ENCODE results near the gene PDGFRB.

PDGFRB gene

GRCh38 chr5:150143350-150144245, 12.0 kb downstream of the PDGFRB start:
- DNase-seq: no peak

GRCh38 chr5:150142959-150143349, 12.7 kb downstream of the PDGFRB start:
- DNase-seq: no peak

DNA sequence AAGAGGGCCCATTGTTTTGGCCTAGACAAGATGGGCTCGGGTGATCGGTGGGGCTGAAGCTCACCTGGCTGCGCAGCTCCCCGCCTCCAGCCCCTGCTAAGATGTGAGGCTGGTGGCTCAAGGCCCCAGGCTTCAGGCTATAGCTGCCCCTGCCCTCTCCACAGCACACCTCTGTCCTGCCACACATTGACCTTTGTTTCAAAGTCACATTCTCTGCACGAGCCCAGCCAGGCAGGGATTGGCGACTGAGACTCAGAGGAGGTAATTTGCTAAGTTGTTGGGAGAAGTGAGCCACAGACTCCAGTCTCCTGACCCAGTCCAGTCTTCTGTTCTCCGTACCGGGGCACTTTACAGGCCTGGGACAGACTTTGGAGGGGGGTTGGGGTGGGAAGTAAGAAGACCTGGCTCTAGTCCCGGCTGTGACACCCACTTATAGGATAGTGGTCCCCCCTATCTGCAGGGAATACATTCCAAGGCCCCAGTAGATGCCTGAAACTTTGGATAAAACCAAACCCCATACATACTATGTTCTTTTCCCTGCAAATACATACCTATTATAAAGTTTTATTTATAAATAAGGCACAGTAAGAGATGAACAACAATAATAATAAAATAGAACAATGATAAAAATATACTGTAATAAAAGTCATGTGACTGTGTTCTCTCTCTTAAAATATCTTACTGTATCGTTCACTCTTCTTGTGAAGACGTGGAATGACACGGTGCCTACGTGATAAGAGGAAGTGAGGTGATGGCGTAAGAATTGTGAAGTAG, 13.3 kb downstream of the PDGFRB start:
- DNase-seq: no peak

DNA sequence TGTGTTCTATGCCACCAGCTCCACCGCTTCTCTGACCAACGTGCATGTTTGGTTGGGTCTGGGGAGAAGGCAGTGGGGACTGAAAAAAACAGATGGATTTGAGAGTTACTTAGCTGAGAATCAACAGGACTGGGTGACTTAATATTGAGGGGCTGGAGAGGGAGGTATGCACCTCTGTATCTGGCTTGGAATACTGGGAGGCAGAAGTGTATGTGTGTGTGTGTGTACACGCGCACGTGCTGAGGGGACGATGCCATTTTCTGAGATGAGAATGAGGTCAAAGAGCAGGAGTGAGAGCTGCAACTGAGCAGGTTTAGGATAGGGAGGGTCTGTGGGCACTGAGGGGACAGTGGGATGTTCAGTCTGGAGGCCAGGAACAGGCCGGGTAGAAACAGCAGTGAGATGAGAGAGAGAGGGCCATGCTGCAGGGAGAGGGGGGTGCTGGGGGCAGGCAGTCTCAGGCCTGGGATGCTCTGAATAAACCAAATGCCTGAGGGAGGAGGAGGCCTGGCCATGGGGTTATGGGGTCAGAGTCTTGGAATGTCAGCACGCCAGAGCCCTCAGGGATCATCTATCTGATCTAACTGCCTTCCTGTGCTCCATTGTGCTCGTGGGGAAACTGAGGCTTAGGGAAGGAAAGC, 14.0 kb downstream of the PDGFRB start:
- DNase-seq: no peak

- DNase-seq: no peak
These were observed 14.8 kb downstream of the PDGFRB start for GRCh38 chr5:150140830-150141229.

GRCh38 chr5:150139334-150139733, 16.3 kb downstream of the PDGFRB start:
- no peak for DNase-seq

GRCh38 chr5:150138551-150139265, 16.9 kb downstream of the PDGFRB start:
- DNase-seq: no peak

- no peak for DNase-seq
These were observed 17.6 kb downstream of the PDGFRB start for GRCh38 chr5:150137997-150138396.

GRCh38 chr5:150137168-150137957, 18.3 kb downstream of the PDGFRB start:
- DNase-seq: no peak

GRCh38 chr5:150136305-150137167, 19.1 kb downstream of the PDGFRB start:
- DNase-seq: no peak

DNA sequence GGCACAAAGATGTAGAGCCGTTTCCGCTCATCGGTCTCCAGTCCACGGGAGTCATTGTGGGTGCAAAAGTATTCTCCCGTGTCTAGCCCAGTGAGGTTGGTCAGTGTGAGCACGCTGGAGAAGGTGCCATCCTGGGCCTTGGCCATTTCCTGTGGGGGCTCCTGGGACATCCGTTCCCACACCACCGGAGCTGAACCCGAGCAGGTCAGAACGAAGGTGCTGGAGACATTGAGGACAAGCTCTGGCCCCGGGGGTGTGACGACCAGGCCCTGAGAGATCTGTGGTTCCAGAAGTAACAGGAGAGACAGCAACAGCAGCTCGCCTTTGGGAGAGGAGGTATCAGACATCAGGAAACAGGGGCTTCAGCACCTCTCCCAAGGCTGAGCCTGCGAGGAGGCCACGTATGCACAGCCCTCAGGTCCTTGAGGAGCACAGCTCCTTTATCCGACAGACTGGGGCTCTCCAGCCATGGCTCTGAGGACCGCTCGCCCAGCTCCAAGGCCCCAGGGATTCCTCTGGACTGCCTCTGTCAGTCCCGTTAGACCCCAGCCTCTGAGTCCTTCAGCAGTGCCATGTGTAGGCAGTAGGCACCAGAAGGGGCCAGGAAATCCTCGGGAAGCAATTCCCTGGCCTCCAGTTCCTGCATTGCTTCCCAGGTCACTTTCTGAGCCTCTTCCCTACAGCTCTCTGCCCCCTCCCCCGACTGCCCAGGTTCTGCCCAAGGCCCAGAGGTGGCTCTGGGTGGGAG, 19.9 kb downstream of the PDGFRB start:
- no peak for DNase-seq

- no peak for DNase-seq
These were observed 21.5 kb downstream of the PDGFRB start for GRCh38 chr5:150134198-150134588.

DNA sequence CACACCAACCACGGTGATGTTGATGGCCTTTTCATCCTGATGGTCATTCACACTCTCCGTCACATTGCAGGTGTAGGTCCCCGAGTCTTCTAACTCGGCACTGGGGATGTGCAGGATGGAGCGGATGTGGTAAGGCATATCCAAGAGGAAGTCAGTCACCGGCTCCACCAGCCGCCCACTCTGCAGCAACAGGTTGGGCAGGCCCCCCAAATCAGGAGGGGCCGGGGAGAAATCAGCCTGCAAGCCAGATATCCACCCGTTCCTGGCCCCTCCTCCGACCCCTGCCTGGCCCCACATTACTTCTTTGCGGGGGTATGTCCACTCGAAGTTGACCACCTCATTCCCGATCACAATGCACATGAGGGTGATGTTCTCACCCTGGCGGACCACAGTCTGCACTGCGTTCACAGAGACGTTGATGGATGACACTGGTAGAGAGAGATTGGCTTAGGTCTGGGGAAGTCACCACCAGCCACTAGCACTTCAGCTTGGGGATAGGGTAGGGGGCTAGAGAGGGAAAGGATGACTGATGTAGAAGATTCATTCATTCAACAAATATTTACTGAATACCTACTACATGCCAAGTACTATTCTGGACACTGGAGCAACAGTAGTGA, 22.0 kb downstream of the PDGFRB start:
- DNase-seq: no peak

GRCh38 chr5:150132740-150133139, 22.9 kb downstream of the PDGFRB start:
- DNase-seq: no peak

DNA sequence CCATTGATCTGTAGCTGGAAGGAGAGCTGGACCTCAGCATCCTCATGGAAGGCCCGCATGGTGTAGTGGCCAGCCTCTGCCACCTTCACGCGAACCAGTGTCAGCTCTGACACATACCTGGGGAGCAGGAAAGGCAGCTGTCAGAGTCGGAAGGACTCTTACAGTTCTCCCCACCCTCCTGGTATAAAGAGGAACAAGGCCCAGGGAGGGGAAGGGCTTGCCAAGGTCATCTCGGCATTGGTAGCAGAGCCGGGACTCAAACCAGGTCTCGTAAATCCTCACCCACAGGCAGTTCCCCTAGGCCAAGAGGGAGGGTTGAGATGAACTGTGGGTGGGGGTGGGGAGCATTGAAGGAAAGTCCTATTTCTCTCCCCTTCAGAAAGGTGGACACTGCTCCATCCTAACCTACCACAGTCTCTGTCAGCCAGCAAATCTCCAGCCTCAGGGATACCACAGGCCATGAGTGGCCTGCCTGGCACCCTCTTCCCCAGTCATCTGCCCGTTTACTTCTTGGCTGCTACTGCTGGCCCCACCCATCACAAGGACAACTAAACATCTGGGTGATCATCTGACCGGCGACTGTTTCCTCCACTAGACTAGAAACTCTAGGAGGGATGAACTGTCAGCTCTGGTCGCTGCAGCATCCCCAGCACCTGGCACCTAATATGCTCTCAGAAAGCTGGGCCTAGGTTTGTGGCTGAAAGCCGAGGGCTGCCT, 23.5 kb downstream of the PDGFRB start:
- DNase-seq: no peak

- no peak for DNase-seq
These were observed 24.2 kb downstream of the PDGFRB start for GRCh38 chr5:150131461-150131860.

DNA sequence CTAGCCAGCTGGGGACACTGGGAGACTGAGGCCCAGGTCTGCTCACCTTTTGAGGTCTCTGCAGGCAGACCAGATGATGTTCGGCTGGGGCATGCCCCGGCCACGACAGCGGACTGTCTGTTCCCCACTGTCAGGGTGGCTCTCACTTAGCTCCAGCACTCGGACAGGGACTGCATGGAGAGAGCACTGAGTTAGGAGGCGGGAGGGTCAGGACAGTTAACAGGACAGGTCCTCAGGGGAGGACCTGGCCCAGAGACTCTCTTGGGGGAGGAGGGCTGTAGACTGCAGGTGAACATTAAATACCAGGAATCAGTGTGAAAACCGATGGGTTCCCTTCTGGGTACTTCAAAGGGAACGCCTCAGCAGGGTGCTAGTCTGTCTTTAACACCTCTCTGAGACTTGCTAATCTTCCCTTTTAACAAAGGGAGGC, 25.1 kb downstream of the PDGFRB start:
- DNase-seq: no peak

- peak; percentile 70 for DNase-seq
These were observed 25.7 kb downstream of the PDGFRB start for GRCh38 chr5:150129813-150130492.

DNA sequence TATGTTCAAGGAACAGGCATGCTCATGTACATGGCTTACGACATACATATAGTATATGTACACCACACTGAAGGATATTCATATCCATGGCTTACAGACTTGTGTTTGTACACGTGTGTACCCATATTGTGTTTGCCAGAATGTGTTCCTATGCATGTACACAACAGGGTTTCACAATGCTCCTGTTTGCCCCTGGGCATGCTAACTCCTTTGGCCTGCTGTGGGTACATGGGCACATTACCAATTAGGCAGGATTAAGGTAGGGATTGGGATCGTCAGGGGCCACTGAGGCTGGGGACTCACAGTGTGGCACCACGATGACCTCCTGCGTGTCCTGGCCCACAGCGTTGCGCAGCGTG, 26.2 kb downstream of the PDGFRB start:
- no peak for DNase-seq
